ENCODE measurements around the gene HHIPL1. TPM values are rescaled to one million over a fixed set of nuclear protein-coding genes. Genes with fewer than 3 reads are reported as not detected.
A peak's percentile ranks its signal among the peaks of the same experiment; 100 is the strongest.

Gene HHIPL1
- total and polyA plus RNA-seq, 2 of the 8 experiments (the other 6 are each of a cell fraction or from before 2014, with no cell fraction given): 1.5 to 2.6 TPM

DNA sequence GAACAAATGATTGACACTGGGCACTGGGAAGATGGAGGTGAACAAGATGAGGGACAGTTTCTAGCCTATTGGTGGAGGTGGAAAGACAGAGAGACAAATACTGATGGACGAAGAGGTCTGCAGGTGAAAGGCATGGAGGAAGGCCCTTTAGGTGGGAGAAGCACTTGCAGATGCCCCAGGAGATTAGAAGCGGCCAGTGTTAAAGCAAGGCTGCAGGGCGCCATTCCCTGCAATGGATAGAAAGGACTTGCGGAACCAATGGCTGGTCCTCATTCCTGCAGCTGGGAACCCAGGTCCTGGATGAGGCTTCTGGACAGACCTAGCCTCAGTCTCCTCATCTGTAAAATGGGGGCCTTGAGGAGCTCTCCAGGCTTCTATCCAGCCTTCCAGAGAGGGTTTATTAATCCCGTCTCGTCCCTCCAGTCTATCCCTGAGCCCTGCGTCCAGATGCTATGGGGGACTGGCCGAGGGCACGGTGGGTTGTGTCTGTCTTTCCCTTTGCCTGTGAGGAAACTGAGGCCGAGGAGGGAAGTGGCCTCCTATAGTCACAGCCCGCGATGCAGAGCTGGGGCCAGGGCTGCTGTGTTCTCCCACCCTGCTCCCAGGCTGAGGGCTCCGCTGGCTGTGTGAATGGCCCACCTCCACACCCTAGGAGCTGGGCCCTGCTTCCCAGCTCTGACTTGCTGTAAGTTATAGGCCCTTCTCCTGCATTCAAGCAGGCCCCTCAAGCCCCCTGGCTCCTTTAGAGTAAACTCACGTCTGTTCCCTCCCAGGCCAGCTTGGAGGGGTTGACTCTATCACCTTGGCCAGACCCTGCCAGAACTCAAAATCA lies 72.1 kb downstream of the HHIPL1 start:
- Histone ChIP-seq H3K36me3 (ENCODE audit: control insufficient read depth in 2 of 4, insufficient read depth in 4 of 4, low read length in 3 of 4) (no peaks in the 10 kb centered on the region), H3K27ac (ENCODE audit: low read depth, low read length) (no peak overlapping the region), H4K20me1 (replicated peaks in 1 of 2; ENCODE audit: control insufficient read depth in 1 of 2, insufficient read depth in 2 of 2, low read length in 2 of 2) (no peaks in the 10 kb centered on the region), H3K9me3 (ENCODE audit: insufficient read depth in 2 of 2, low read depth in 1 of 2, low read length in 1 of 2) (no peaks in the 10 kb centered on the region; a peak in 1 of 4 replicates), H2BK15ac (ENCODE audit: low read length) (no peak overlapping the region), H2AK5ac (ENCODE audit: low read depth, low read length) (no peak overlapping the region), H3K23ac (ENCODE audit: insufficient read length) (no peak overlapping the region), H2BK5ac (ENCODE audit: low read depth, low read length) (no peak overlapping the region), H3K56ac (replicated peaks; ENCODE audit: insufficient read length, low read depth, low read length) (no peak overlapping the region), H4K5ac (ENCODE audit: insufficient read length, low read depth, low read length) (no peak overlapping the region), H3K9ac (replicated peaks in 1 of 4; ENCODE audit: extremely low read depth in 1 of 4, low read depth in 3 of 4, low read length in 3 of 4) (no peak overlapping the region), H3K4me3 (ENCODE audit: extremely low read depth in 1 of 4, insufficient read depth in 2 of 4, low read depth in 3 of 4, low read length in 4 of 4) (no peak overlapping the region), H3K79me2 (ENCODE audit: control insufficient read depth in 1 of 2, insufficient read depth in 2 of 2, low read length in 2 of 2) (no peaks in the 10 kb centered on the region), H3K18ac (ENCODE audit: extremely low read depth, low read length) (no peak overlapping the region; the same call in 1 of the 2 replicates), H4K8ac (ENCODE audit: extremely low read depth, insufficient read depth, low read length) (peak overlapping the region; percentile 11; the same call in 1 of the 2 replicates), H3K14ac (ENCODE audit: insufficient read length) (no peak overlapping the region), H3K4me2 (ENCODE audit: insufficient read depth in 1 of 2, low read depth in 2 of 2, low read length in 2 of 2) (no peak overlapping the region), H4K91ac (replicated peaks; ENCODE audit: insufficient read length, low read length) (no peak overlapping the region), H2BK20ac (ENCODE audit: low read length) (no peak overlapping the region), H2AFZ (ENCODE audit: low read length) (no peak overlapping the region), H3K27me3 (replicated peaks in 1 of 4; ENCODE audit: control insufficient read depth in 3 of 4, extremely low read depth in 1 of 4, insufficient read depth in 3 of 4, low read length in 3 of 4) (no peaks in the 10 kb centered on the region), H3K23me2 (ENCODE audit: low read depth, low read length) (no peaks in the 10 kb centered on the region), H3K79me1 (ENCODE audit: low read depth, low read length) (no peaks in the 10 kb centered on the region), H3K4me1 (replicated peaks in 1 of 4; ENCODE audit: control insufficient read depth in 3 of 4, insufficient read depth in 4 of 4, low read length in 3 of 4) (peaks cover 0 to 2% (median 0%) of the 10 kb centered on the region in 4 experiments; a peak in 3 of 7 replicates), H2BK12ac (ENCODE audit: low read depth, low read length) (no peak overlapping the region), H2BK120ac (replicated peaks; ENCODE audit: low read depth, low read length) (no peak overlapping the region), H3K4ac (replicated peaks; ENCODE audit: insufficient read length, low read depth, low read length) (no peak overlapping the region)
- DNase-seq (ENCODE audit: low read depth in 1 of 2, low spot score in 2 of 2): no peak
- ChIA-PET CTCF (ENCODE audit: partially characterized antibody) (interaction anchor here (0.6 to 5.1 kb wide), 8 partner anchors 13 to 230 kb away, joined by 3 to 36 read pairs (median 3); no protein-coding TSS in a partner anchor), POLR2A (ENCODE audit: partially characterized antibody) (interaction anchor here (1.2 kb wide), 1 partner anchor 173 kb away, joined by 3 read pairs; no protein-coding TSS in a partner anchor)
- no peak for FAIRE-seq
- 94% methylated on average over 14 of the region's 14 CpGs; no CpG with 5 or more reads in 1 of the 2 experiments for WGBS, 2 experiments (ENCODE audit: extremely low coverage in 1 of 2, insufficient coverage in 1 of 2, insufficient read length in 1 of 2, insufficient replicate concordance in 2 of 2, low coverage in 1 of 2, low lambda C conversion rate in 2 of 2, missing lambda C conversion rate in 1 of 2)
- no peak for TF ChIP-seq CEBPB (IDR thresholded peaks at IDR 0.05; ENCODE audit: low read depth, low read length)
- no peak for TF ChIP-seq KDM4A (IDR thresholded peaks at IDR 0.05; ENCODE audit: low read depth, low read length, severe bottlenecking)
- no peak for TF ChIP-seq CHD1 (IDR thresholded peaks at IDR 0.05; ENCODE audit: low read depth, low read length)
- TF ChIP-seq SIRT6 (IDR thresholded peaks at IDR 0.05; ENCODE audit: low read length): no peak
- no peak for TF ChIP-seq NRF1 (IDR thresholded peaks at IDR 0.05; ENCODE audit: low read depth, low read length)
- TF ChIP-seq RBBP5 (IDR thresholded peaks at IDR 0.05; ENCODE audit: borderline replicate concordance, low read depth, low read length): no peak
- no peak for TF ChIP-seq BRCA1 (IDR thresholded peaks at IDR 0.05; ENCODE audit: low read depth, low read length)
- no peak for TF ChIP-seq SRF (IDR thresholded peaks at IDR 0.05; ENCODE audit: low read depth, low read length)
- no peak for TF ChIP-seq E2F6 (IDR thresholded peaks at IDR 0.05)
- TF ChIP-seq, protein P1, sequence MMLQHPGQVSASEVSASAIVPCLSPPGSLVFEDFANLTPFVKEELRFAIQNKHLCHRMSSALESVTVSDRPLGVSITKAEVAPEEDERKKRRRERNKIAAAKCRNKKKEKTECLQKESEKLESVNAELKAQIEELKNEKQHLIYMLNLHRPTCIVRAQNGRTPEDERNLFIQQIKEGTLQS (IDR thresholded peaks at IDR 0.05; ENCODE audit: insufficient read depth, low read depth, low read length): no peak
- TF ChIP-seq GABPA (IDR thresholded peaks at IDR 0.05; ENCODE audit: borderline replicate concordance, insufficient read depth, low read length): no peak

All from H1 (cell line).